ENCODE measurements around the gene BIRC2.

Gene BIRC2

DNA sequence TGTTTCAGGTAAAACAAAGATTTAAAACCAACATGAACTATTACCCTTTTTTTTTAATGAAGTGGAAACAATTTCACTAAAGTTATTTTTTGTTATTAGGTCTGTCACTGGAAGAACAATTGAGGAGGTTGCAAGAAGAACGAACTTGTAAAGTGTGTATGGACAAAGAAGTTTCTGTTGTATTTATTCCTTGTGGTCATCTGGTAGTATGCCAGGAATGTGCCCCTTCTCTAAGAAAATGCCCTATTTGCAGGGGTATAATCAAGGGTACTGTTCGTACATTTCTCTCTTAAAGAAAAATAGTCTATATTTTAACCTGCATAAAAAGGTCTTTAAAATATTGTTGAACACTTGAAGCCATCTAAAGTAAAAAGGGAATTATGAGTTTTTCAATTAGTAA, 30.9 kb downstream of the BIRC2 start:
- no peak for DNase-seq

DNA sequence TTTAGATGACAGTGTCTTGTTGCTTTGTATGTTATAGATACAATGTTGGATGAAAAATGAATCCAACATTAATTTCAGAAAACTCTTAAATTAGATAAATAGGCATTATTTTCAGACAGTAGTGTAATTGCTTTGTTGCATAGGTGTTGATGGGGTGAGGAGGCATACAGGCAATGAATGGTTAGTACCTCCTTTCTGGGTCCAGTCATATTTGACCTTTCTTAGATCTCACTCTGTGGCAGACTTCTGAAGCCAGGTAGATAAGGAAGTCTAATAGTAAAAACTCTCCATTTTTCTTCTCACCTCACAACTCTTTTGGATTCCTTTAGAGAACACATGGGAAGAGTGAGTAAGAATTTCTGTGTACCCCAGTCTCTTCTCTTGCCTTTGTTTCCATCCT, 31.8 kb downstream of the BIRC2 start:
- no peak for DNase-seq

GRCh38 chr11:102382384-102382783, 35.4 kb downstream of the BIRC2 start:
- no peak for DNase-seq

- DNase-seq, result no peak
Observed at GRCh38 chr11:102383839-102384238, 36.8 kb downstream of the BIRC2 start.

- no peak for DNase-seq
Observed at GRCh38 chr11:102384419-102385079, 37.5 kb downstream of the BIRC2 start.

DNA sequence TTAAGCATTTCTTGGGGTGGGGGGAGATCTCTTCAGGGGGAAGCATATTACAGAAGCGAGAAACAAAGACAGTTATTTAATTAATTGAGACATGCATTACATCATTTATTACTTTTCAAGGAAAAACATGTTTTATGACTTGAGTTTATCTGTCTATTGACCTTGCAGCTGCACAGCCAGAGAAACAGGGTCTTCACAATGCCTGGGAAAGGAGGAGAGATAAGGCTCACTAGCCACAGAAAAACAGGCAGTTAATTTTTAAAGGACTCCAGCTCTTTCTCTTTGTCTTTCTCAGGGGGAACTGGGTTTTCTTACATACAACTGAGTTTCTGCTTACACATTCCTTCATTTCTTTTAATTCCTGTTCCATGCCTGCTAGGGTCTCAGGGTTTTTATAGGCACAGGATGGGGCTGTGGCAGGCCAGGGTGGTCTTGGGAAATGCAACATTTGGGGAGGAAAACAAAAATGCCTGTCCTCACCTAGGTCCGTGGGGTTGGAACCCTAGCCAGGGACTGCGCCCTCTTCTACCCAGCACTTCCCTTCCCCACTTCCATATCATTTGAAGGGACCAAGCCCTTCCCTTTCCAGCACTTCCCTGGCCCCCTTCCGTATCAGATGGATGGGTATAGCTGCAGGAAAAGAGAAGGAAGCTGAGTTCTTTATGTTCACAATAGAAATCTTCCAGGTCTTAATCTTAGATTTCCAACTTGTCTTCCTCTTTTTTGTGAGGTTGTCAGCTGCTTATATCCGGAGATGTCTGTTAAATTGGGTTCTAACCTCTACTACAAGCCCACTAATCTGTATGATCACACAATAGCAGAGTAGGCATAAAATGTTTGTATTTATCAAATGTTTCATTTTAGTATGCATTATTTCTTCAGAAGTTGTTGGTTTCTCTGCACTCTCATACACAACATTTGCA, 38.3 kb downstream of the BIRC2 start:
- no peak for DNase-seq

DNA sequence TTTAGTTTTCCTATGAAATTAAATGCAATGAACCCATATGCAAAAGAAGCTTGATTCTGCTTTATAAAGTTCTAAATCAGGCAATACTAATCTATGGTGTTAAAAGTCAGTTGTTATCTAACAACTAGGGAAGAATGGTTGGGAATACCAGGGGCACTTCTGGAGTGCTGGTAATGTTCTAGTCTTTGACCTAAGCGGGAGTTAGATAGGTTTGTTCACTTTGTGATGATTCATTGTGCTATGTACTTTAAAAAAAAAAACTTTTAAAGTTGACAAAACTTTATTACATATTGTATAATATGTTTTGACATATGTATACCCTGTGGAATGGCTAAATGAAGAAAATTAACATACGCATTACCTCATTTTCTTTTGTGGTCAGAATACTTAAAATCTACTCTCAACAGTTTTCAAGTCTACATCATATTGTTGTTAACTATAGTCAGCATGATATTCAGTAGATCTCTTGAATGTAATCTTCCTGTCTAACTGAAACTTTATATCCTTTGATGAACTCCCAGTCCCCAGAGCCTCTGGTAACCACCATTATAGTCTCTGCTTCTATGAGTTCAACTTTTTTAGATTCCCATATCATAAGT, 39.2 kb downstream of the BIRC2 start:
- DNase-seq, result no peak

- DNase-seq, result no peak
Observed at GRCh38 chr11:102387043-102387781, 40.2 kb downstream of the BIRC2 start.

GRCh38 chr11:102389253-102389652, 42.2 kb downstream of the BIRC2 start:
- DNase-seq, result no peak

GRCh38 chr11:102390667-102391465, 43.9 kb downstream of the BIRC2 start:
- peak; percentile 70 for DNase-seq

DNA sequence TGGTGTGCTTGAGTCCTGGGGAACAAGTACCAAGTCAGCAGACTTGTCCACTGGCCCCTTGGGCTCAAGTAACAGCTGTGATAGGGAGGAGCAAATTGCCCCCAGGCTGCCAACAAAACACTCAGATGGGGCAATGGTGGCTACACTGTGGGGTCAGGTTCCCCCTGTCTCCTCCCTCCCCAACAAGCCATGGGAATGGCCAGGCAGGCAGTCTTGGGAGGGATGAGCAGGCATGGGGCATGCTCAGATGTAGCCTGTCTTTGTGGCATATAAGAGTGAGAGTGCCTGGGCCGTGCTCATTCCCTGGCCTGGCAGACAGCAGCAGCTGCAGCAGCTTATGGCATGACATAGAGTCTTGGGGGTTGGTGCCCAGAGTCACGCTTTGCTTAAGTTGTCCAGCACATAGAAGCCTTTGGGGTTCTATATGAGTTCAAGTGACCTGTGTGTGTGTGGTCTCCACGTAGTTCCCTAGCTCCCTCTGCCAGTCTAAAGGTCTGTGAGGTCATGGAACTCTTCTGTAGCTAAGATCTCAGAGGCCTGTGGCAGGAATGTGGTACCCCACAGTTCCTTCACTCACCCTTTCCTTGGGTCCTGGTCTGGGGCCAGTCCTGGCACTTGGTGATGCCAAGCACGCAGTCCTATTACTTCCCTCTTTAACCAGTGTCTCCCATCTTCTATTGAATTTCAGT, 44.7 kb downstream of the BIRC2 start:
- no peak for DNase-seq

DNA sequence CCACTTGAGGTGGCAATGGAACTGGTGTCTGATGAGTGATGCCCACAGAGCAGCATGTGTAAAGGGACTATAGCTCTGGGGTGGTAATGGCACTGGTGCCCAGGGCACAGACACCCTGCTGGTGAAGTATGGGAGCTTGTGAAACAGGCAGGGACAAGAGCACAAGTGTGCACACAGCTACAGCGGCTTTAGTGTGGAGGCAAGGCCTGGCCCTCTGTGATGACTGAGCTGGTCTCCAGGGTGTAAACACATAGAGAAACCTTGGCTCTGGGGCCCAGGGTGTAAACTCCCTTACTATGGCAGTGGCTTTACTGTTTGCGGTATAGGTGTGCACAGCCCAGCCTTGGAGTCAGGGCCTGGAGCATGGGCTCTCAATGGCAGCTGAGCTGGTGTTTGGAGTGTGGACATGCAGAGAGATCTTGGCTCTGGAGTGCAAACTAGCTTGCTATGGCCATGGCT, 46.3 kb downstream of the BIRC2 start:
- DNase-seq, result no peak

DNA sequence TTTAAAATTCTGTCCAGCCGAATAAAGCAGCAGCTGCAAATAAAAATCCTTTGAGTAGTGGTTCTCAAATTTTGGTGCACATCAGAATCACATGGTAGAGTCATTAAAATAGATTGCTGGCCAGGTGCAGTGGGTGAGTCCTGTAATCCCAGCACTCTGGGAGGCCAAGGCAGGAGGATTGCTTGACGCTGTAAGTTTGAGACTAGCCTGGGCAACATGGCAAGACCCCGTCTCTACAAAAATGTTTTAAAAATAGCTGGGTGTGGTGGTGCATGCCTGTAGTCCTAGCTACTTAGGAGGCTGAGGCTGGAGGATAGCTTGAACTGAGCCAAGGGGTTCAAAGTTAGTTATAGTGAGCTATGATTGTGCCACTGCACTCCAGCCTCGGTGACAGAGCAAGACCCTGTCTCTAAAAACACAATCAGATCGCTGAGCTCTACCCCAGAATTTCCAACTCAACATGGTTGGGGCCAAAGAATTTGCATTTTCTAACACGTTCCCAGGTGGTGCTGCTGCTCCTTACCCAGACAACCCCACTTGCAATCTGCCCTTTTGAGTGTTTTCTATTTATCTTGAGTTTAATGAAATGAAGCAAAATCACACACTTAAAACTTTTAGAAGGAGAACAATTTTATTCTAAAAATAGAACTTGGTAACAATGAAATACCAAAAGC, 48.8 kb downstream of the BIRC2 start:
- DNase-seq, result no peak

GRCh38 chr11:102396708-102397563, 49.9 kb downstream of the BIRC2 start:
- DNase-seq, result no peak

- DNase-seq, result no peak
Observed at GRCh38 chr11:102398297-102398696, 51.3 kb downstream of the BIRC2 start.

DNA sequence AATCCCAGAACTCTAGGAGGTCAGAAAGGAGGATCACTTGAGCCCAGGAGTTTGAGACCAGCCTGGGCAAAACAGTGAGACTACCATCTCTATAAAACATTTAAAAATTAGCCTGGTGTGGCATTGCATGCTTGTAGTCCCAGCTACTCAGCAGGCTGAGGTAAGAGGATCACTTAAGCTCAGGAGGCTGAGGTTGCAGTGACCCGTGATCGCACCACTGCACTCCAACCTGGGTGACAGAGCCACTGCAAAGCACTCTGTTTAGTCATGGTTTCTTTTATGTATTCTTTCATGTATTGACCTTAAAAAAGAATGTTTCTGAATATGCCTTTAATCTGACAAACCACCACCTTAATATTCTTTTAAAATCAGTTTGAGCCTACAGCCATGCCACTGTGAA, 52.2 kb downstream of the BIRC2 start:
- no peak for DNase-seq

GRCh38 chr11:102400603-102401002, 53.6 kb downstream of the BIRC2 start:
- DNase-seq, result no peak

GRCh38 chr11:102401905-102402304, 54.9 kb downstream of the BIRC2 start:
- DNase-seq, result no peak

- no peak for DNase-seq
Observed at GRCh38 chr11:102402548-102402947, 55.5 kb downstream of the BIRC2 start.

DNA sequence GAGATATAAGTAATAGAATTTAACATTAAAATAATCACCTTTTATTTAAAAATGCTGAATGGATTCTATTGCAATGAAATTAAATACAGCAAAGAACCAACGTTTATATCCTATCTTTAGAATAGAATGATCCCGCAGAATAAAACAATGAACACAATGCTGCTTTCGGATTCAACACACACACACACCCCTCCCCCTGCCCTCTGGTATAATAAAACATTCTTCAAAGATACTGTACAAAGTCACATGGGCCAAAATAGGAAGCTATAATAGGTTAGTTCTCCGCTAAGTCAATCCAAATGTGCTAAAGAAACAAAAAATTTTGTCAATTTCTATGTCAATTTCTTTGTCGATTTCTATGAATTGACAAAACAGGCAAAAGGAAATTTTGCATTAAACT, 58.5 kb downstream of the BIRC2 start:
- no peak for DNase-seq

Measured in stimulated activated CD8-positive, alpha-beta memory T cell treated with anti-CD3 and anti-CD28 coated beads, Interleukin-4, amount 100 ng/mL, for 48 hours (primary cell).